Fibroblast of lung (primary cell): Measurements from ENCODE around the gene CCL17. TPM values are rescaled to one million over a fixed set of nuclear protein-coding genes. Genes with fewer than 3 reads are reported as not detected.

Source experiments
- DNase-seq, 2 donors: peaks; one replicate each; pipeline versions ENCODE4 v3.0.0 to v3.0.0-alpha.2; 2010; ENCODE audit warnings: low read depth in 2 of 2
- H2AFZ ChIP-seq: 2 replicates; pipeline ENCODE4 v1.5.1; 2012; ENCODE audit warnings: low read length, control low read depth, inconsistent platforms
- H3K27ac ChIP-seq: 2 replicates; pipeline ENCODE4 v1.5.1; 2011; ENCODE audit warnings: low read length, control low read depth; ENCODE audit not compliant: insufficient read depth
- H3K27me3 ChIP-seq: 2 replicates; pipeline ENCODE4 v1.5.1; 2011; ENCODE audit warnings: mild to moderate bottlenecking, low read length; ENCODE audit not compliant: control insufficient read depth, insufficient read depth
- H3K36me3 ChIP-seq: 2 replicates; pipeline ENCODE4 v1.5.1; 2011; ENCODE audit warnings: low read length; ENCODE audit not compliant: control insufficient read depth, insufficient read depth
- H3K4me1 ChIP-seq: 2 replicates; pipeline ENCODE4 v1.5.1; 2011; ENCODE audit warnings: low read length; ENCODE audit not compliant: control insufficient read depth, insufficient read depth; ENCODE audit errors: extremely low read depth
- H3K4me2 ChIP-seq: 2 replicates; pipeline ENCODE4 v1.5.1; 2011; ENCODE audit warnings: low read length, control low read depth; ENCODE audit not compliant: insufficient read depth; ENCODE audit errors: extremely low read depth
- H3K4me3 ChIP-seq, 4 experiments: fragments of 200-600 bp in 1 of 4; sonication (generic) in 1 of 4; replicated peaks in 1 of 4; 2 replicates each; pipeline ENCODE4 v1.5.1; 2011 to 2016; ENCODE audit warnings: low read length in 4 of 4, low read depth in 3 of 4, mild to moderate bottlenecking in 3 of 4, control low read depth in 2 of 4, inconsistent platforms in 1 of 4, mixed read lengths in 1 of 4; ENCODE audit not compliant: insufficient read depth in 1 of 4; ENCODE audit errors: control extremely low read depth in 1 of 4
- H3K79me2 ChIP-seq: 2 replicates; pipeline ENCODE4 v1.5.1; 2012; ENCODE audit warnings: mild to moderate bottlenecking, low read length, inconsistent platforms; ENCODE audit not compliant: control insufficient read depth, insufficient read depth
- H3K9ac ChIP-seq: 2 replicates; pipeline ENCODE4 v1.5.1; 2011; ENCODE audit warnings: mild to moderate bottlenecking, low read length, control low read depth; ENCODE audit not compliant: insufficient read depth
- H3K9me3 ChIP-seq: 2 replicates; pipeline ENCODE4 v1.5.1; 2012; ENCODE audit warnings: low read depth, low read length; ENCODE audit not compliant: control insufficient read depth, insufficient read depth
- H4K20me1 ChIP-seq: 2 replicates; pipeline ENCODE4 v1.5.1; 2011; ENCODE audit warnings: low read length; ENCODE audit not compliant: control insufficient read depth, insufficient read depth; ENCODE audit errors: extremely low read depth
- EZH2 ChIP-seq: IDR thresholded peaks from 2 replicates; pipeline ENCODE4 v1.5.1; 2012; ENCODE audit warnings: low read length, control low read depth, mild to moderate bottlenecking; ENCODE audit errors: missing control alignments
- polyA plus RNA-seq, 2 donors: library from polyadenylated mRNA; depleted of rRNA in 1 of 2; stranded (reverse) in 1 of 2; unstranded in 1 of 2; fragments of >200 nt; gene quantifications; 2 replicates each; pipeline ENCODE4 v1.2.1, GENCODE V29; 2011 to 2012; ENCODE audit warnings: missing spikeins in 1 of 2
- total RNA-seq: library from RNA; depleted of rRNA; stranded (reverse); fragments of >200 nt; gene quantifications from 2 replicates; pipeline ENCODE4 v1.2.1, GENCODE V29; 2014
- TF ChIP-seq, protein P1 (sequence below), 2 donors: IDR thresholded peaks in 1 of 2; conservative IDR thresholded peaks in 1 of 2; 1 replicate in 1 of 2; 2 replicates in 1 of 2; pipeline ENCODE4 v1.5.1; 2011 to 2012; ENCODE audit warnings: low read length in 2 of 2, control low read depth in 1 of 2, inconsistent platforms in 1 of 2, low read depth in 1 of 2, mild to moderate bottlenecking in 1 of 2

Gene CCL17
- total and polyA plus RNA-seq, 2 donors (not counting 1 experiment from before 2014, with no cell fraction given) = not detected

DNA sequence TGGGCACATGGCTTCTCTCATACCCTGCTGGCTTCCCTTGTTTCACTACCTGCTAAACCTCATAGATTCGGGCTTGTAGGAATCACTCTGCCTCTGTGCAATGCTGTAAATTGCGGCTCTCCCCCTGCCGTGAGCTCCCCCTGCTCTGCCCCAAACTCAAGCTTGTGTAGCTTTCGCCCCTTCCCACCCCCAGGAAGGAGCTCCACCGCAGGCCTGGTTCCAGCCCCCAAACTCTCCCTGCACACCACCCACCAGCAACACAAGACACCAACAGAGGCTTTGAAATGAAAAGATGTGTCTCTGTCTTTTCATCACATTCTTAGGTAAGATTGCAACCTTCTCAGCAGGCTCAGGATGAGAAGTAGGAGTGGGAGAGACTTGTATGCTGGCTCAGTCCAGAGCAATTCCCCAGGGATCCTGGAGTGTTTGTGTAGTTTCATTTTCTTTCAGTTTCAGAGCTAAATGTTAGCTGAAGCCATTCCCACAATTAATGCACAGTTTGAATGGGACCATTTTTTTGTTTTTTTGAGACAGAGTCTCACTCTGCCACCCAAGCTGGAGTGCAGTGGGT lies 18.1 kb upstream of the CCL17 start:
- Histone ChIP-seq H3K27me3 (no peaks in the 10 kb centered on the region), H3K36me3 (no peaks in the 10 kb centered on the region), H3K4me3 (no peak overlapping the region), H3K9me3 (no peaks in the 10 kb centered on the region), H3K4me2 (no peak overlapping the region), H3K79me2 (no peaks in the 10 kb centered on the region), H3K27ac (no peak overlapping the region), H2AFZ (no peak overlapping the region), H3K4me1 (no peaks in the 10 kb centered on the region), H3K9ac (no peak overlapping the region), H4K20me1 (no peaks in the 10 kb centered on the region)
- DNase-seq = peak in 1 of 2 donors; percentile 59
- TF ChIP-seq, protein P1, sequence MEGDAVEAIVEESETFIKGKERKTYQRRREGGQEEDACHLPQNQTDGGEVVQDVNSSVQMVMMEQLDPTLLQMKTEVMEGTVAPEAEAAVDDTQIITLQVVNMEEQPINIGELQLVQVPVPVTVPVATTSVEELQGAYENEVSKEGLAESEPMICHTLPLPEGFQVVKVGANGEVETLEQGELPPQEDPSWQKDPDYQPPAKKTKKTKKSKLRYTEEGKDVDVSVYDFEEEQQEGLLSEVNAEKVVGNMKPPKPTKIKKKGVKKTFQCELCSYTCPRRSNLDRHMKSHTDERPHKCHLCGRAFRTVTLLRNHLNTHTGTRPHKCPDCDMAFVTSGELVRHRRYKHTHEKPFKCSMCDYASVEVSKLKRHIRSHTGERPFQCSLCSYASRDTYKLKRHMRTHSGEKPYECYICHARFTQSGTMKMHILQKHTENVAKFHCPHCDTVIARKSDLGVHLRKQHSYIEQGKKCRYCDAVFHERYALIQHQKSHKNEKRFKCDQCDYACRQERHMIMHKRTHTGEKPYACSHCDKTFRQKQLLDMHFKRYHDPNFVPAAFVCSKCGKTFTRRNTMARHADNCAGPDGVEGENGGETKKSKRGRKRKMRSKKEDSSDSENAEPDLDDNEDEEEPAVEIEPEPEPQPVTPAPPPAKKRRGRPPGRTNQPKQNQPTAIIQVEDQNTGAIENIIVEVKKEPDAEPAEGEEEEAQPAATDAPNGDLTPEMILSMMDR (conservative IDR thresholded peaks at IDR 0.05 in 1 of 2, IDR thresholded peaks at IDR 0.05 in 1 of 2; ENCODE audit: low read depth in 1 of 2, low read length in 2 of 2) = no peak

DNA sequence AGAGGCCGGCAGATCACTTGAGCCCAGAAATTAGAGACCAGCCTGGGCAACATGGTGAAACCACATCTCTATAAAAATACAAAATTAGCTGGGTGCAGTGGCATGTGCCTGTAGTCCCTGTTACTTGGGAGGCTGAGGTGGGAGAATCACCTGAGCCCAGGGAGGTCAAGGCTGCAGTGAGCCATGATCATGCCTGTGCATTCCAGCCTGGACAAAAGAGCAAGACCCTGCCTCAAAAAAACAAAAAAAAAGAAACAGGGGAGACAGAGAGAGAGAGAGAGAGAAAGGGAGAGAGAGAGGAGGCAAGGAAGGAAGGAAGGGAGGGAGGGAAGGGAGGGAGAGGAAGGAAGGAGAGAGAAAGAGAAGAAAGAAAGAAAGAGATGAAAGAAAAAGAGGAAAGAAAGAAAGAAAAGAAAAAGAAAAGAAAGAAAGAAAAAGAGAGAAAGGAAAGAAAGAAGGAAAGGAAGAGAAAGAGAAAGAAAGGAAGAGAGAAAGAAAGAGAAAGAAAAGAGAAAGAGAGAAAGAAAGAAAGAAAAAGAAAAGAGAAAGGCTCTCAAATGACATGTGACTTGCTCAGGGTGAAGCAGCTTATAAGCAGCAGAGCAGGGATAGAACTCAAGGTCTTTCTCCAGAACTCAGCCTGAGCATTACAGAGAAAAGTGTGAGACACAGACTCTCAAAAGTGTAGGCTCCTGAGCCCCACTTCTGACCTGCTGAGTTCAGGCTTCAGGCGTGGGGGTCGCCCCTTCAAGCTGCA lies 16.8 kb upstream of the CCL17 start:
- DNase-seq = no peak
- Histone ChIP-seq H3K9ac (no peak overlapping the region), H3K27ac (no peak overlapping the region), H3K4me2 (no peak overlapping the region), H3K9me3 (no peaks in the 10 kb centered on the region), H4K20me1 (no peaks in the 10 kb centered on the region), H2AFZ (no peak overlapping the region), H3K36me3 (no peaks in the 10 kb centered on the region), H3K4me1 (no peaks in the 10 kb centered on the region), H3K27me3 (peaks cover 2% of the 10 kb centered on the region), H3K79me2 (no peaks in the 10 kb centered on the region), H3K4me3 (no peak overlapping the region)
- TF ChIP-seq, protein P1 (conservative IDR thresholded peaks at IDR 0.05 in 1 of 2, IDR thresholded peaks at IDR 0.05 in 1 of 2; ENCODE audit: low read depth in 1 of 2, low read length in 2 of 2) = no peak
- TF ChIP-seq EZH2 = no peak

DNA sequence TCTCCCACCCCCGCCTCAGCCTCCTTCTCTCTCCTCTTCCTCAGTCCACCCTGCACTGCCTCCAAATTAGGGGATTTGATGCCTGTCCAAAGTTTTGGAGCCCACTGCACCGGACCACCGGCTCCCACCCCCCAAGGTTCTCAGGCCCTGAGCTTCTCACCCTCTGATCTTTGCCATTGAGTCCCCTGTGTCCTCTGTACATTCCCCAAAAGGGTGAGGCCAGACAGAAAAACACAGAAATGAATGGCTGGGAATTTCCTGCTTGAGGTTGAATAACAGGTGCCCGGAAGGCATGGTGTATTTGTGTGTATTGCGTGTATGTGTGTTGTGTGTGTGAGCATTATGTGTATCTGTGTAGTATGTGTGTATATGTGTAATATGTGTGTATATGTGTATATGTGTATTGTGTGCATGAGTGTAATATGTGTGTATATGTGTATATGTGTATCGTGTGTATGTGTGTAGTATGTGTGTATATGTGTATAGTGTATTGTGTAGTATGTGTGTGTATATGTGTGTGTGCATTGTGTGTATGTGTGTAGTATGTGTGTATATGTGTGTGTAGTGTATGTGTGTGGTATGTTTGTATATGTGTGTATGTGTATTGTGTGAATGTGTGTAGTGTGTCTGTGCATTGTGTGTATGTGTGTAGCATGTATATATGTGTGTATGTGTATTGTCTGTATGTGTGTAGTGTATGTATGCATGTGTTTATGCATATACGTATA lies 16.0 kb upstream of the CCL17 start:
- Histone ChIP-seq H3K4me1 (no peaks in the 10 kb centered on the region), H3K4me3 (no peak overlapping the region), H2AFZ (no peak overlapping the region), H3K36me3 (no peaks in the 10 kb centered on the region), H4K20me1 (no peaks in the 10 kb centered on the region), H3K79me2 (no peaks in the 10 kb centered on the region), H3K4me2 (no peak overlapping the region), H3K27me3 (peaks cover 4% of the 10 kb centered on the region), H3K9me3 (no peaks in the 10 kb centered on the region), H3K27ac (no peak overlapping the region), H3K9ac (no peak overlapping the region)
- no peak for DNase-seq
- no peak for TF ChIP-seq EZH2
- TF ChIP-seq, protein P1 (conservative IDR thresholded peaks at IDR 0.05 in 1 of 2, IDR thresholded peaks at IDR 0.05 in 1 of 2; ENCODE audit: low read depth in 1 of 2, low read length in 2 of 2) = no peak
